Germinal center (tissue), 1 donor: ENCODE data around the gene EMSY.
"Not testable (repeated sequence)": the region's sequence is repeated elsewhere in the genome, so short reads cannot be mapped to it uniquely, and the experiment has no call there.

Experiments used
- DNase-seq: peaks from one replicate; pipeline ENCODE4 v3.0.0; 2012; ENCODE audit warnings: mixed read lengths, low spot score

Gene EMSY, protein sequence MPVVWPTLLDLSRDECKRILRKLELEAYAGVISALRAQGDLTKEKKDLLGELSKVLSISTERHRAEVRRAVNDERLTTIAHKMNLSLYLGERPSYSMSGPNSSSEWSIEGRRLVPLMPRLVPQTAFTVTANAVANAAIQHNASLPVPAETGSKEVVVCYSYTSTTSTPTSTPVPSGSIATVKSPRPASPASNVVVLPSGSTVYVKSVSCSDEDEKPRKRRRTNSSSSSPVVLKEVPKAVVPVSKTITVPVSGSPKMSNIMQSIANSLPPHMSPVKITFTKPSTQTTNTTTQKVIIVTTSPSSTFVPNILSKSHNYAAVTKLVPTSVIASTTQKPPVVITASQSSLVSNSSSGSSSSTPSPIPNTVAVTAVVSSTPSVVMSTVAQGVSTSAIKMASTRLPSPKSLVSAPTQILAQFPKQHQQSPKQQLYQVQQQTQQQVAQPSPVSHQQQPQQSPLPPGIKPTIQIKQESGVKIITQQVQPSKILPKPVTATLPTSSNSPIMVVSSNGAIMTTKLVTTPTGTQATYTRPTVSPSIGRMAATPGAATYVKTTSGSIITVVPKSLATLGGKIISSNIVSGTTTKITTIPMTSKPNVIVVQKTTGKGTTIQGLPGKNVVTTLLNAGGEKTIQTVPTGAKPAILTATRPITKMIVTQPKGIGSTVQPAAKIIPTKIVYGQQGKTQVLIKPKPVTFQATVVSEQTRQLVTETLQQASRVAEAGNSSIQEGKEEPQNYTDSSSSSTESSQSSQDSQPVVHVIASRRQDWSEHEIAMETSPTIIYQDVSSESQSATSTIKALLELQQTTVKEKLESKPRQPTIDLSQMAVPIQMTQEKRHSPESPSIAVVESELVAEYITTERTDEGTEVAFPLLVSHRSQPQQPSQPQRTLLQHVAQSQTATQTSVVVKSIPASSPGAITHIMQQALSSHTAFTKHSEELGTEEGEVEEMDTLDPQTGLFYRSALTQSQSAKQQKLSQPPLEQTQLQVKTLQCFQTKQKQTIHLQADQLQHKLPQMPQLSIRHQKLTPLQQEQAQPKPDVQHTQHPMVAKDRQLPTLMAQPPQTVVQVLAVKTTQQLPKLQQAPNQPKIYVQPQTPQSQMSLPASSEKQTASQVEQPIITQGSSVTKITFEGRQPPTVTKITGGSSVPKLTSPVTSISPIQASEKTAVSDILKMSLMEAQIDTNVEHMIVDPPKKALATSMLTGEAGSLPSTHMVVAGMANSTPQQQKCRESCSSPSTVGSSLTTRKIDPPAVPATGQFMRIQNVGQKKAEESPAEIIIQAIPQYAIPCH (N-terminal part only)

GRCh38 chr11:76444384-76445120 is at the start of gene EMSY:
EMSY (plus strand) TSS chr11:76445018; CDS start chr11:76446939, 1,921 bp downstream.
- peak; percentile 96 for DNase-seq

DNA sequence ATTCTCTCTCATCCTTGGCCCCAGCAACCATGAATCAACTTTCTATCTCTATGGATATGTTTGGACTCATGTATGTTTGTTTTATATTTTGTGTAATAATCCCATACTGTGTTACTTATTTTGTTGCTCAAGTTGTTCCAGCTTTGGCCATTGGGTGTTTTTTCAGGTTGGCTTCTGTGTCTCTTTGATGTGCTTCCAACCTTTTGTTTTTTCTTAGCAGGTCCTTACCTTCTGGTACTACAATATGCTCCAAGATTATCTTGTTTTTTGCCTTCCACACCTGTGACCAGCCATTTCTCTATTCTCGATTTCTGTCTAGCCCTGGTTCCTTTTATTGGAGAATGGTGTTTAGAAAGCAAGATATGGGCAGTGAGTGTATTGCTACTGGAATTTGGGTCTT is 49.5 kb upstream of the EMSY start:
- DNase-seq: no peak

DNA sequence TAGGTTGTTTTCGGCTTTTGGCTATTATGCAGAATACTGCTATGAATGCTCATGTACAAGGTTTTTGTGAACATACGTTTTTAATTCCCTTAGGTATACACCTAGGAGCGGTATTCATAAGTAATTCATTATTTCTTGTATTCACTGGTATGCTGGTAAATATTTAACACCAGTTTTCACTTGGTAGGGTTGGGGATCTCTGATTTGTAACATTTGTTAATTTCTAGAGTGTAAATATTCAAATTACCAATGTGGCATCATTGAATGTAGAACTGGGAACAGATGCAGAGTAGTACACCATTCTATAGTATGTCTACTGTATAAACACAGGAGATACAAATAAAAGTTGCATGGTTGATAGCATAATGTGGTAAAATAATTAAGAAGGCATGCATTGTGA is 47.4 kb upstream of the EMSY start:
- DNase-seq: no peak

GRCh38 chr11:76400967-76401366 is 43.9 kb upstream of the EMSY start:
- no peak for DNase-seq

DNA sequence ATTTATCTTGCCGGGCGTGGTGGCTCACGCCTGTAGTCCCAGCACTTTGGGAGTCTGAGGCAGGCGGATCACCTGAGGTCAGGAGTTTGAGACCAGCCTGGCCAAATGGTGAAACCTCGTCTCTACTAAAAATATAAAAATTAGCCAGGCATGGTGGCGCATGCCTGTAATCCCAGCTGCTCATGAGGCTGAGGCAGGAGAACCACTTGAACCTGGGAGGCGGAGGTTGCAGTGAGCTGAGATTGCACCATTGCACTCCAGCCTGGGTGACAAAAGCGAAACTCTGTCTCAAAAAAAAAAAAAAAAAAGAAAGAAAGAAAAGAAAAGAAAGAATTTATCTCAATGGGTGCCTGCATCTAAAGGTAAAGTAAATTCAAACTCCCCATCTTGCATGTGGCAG is 43.3 kb upstream of the EMSY start:
- DNase-seq: not testable (repeated sequence)

GRCh38 chr11:76406359-76406758 is 38.5 kb upstream of the EMSY start:
- no peak for DNase-seq

- DNase-seq: no peak
Observed at GRCh38 chr11:76408171-76408965, 36.5 kb upstream of the EMSY start.

DNA sequence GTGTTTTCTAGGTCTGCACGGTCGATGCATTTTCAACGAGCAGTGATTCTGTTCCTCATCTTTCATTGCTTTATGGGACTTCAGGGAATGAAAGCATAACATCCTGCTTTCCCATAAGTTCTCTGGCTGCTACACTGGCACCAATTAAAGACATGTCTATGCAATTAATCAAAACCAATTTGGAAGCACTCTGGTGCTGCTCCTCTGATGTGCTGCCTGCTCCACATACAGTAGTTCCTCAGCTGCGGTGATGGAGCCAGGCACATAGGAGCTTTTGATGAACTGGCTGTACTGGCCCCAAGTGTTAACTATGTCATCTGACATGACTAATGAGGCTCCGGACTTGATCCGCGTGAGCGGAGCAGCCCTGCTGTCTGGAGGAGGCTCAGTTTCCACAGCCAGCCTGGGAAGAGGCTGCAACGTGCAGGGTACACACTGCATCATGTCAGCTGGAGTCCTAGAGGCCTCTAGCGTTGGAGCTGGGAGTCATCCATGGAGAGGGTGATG is 33.9 kb upstream of the EMSY start:
- no peak for DNase-seq

GRCh38 chr11:76415073-76415472 is 29.7 kb upstream of the EMSY start:
- DNase-seq: peak; percentile 10

GRCh38 chr11:76419896-76420295 is 24.9 kb upstream of the EMSY start:
- DNase-seq: peak; percentile 50

DNA sequence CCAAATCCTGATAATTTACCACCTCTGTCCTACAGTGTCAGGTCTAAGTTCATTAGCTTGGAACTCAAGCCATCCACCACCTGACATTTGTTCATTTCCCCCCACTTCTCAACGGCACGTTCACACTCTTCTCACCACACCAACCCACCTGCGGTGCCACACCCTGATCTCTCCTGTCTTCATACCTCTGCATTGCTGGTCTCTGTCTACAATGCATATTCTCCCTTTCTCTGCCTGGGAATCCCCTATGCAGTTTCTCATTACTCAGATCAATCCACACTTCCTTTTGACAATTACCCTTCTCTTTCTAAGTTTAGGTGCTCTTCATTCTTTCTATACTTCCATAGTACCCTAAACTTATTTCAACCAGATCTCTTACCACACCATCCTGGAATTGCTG is 20.4 kb upstream of the EMSY start:
- DNase-seq: no peak

GRCh38 chr11:76424891-76425290 is 19.9 kb upstream of the EMSY start:
- no peak for DNase-seq

DNA sequence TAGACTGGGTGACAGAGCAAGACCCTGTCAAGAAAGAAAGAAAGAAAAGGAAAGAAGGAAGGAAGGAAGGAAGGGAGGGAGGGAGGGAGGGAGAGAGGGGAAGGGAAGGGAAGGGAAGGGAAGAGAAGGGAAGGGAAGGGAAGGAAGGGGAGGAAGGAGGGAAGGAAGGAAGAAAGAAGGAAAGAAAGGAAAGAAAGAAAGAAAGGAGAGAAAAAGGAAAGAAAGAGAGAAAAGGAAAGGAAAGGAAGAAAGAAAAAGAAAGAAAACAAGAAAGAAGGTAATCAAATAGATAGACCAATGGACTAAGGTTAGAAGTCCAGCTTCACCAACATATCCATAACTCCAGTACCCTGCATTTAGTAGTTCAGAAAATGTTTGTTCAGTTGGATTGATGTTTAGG is 18.2 kb upstream of the EMSY start:
- no peak for DNase-seq

DNA sequence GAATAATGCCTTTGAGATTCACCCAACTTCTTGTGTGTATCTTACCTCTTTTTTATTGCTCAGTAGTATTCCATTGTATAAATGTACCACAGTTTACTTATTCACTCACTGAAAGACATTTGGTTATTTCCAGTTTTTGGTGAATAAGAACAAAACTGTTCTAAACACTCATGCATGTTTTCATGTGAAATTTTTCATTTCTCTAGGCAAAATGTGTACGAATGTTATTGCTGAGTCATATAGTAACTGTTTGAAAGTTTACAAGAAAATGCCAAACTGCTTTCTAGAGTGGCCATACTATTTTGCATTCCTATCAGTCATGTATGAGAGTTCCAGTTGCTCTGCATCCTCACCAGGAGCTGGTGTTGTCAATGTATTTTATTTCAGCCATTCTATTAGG is 8.8 kb upstream of the EMSY start:
- no peak for DNase-seq

DNA sequence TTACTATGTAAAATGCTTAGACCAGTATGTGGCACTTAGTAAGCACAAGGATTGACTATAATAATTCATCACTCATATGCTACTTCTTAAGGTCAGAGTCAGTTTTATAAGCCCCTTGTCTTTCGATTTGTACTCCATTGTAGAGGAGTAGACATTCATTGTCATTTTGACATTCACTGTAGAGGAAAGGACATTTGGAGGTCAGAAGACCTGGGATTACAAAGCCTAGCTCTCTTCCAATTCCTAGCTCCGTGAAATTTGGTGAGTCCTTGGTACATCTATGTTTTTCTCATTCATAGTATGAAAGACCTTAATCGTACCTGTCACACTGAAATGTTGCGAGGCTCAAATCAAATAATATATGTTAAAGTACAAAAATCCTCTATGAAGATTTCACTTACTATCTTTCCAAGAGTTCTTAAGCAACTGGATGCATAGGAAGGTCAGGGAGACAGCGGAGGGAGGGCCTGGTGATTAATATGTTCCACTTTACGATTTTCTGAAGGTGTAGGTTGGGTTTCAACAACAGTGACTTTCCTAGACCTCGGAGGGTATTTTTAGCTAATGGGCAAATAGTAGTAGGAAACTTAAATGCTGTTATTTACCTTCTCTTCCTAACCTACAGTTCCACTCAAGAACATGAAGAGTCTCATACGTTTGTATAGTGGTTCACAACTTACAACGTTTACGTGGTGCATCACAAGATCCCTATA is 1.4 kb upstream of the EMSY start:
- no peak for DNase-seq

GRCh38 chr11:76444065-76444383 is 794 bp upstream of the EMSY start:
- no peak for DNase-seq

GRCh38 chr11:76445121-76446084 is 585 bp downstream of the EMSY start:
- peak; percentile 60 for DNase-seq

DNA sequence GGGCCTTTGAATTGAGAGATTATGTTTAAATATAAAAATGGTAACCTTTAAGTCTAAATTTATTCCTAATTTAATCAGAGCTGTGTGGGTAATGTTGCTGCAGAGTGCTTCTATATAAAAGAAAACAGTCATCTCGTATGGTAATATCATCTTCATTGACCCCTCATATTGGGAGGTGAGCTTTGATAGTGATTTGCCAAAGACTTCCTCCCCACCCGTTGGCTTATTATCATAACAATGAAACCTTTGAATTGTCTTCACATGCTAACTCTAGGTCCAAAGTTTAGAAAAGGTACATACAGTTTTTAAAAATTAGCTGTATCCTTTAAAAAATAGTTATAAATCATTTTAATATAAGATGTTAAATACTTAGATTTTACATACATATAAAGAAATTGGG is 3.7 kb downstream of the EMSY start:
- no peak for DNase-seq

- no peak for DNase-seq
Observed at GRCh38 chr11:76453248-76453647, 8.4 kb downstream of the EMSY start.
